Astrocyte (in vitro differentiated cells and primary cell): ENCODE measurements around the gene MYO5B. TPM values are rescaled to one million over a fixed set of nuclear protein-coding genes. Genes with fewer than 3 reads are reported as not detected.

Source experiments
- DNase-seq: peaks from one replicate; pipeline ENCODE4 v3.0.0-alpha.2; 2010; ENCODE audit warnings: low read depth
- FAIRE-seq: peaks from 2 replicates; lab custom pipeline; 2011; peaks lifted over from hg19 to GRCh38; lab: Jason Lieb, UNC
- H2AFZ ChIP-seq: 2 replicates; pipeline ENCODE4 v1.6.0; 2012; ENCODE audit warnings: low read depth, low read length, inconsistent platforms
- H3K27ac ChIP-seq: 2 replicates; pipeline ENCODE4 v1.5.1; 2011; ENCODE audit warnings: low read depth, low read length, inconsistent platforms
- H3K27me3 ChIP-seq: 2 replicates; pipeline ENCODE4 v1.6.0; 2011; ENCODE audit warnings: low read length, inconsistent platforms; ENCODE audit not compliant: insufficient read depth
- H3K36me3 ChIP-seq: 2 replicates; pipeline ENCODE4 v1.5.1; 2011; ENCODE audit warnings: low read length, inconsistent platforms; ENCODE audit not compliant: insufficient read depth
- H3K4me1 ChIP-seq: 2 replicates; pipeline ENCODE4 v1.5.1; 2011; ENCODE audit warnings: low read length, inconsistent platforms; ENCODE audit not compliant: insufficient read depth
- H3K4me2 ChIP-seq: 2 replicates; pipeline ENCODE4 v1.6.0; 2012; ENCODE audit warnings: low read length, inconsistent platforms
- H3K4me3 ChIP-seq: 2 replicates; pipeline ENCODE4 v1.5.1; 2011; ENCODE audit warnings: low read depth, mild to moderate bottlenecking, low read length, inconsistent platforms; ENCODE audit not compliant: insufficient read depth
- H3K79me2 ChIP-seq: 2 replicates; pipeline ENCODE4 v1.6.0; 2012; ENCODE audit warnings: mild to moderate bottlenecking, low read length, inconsistent platforms; ENCODE audit not compliant: insufficient read depth
- H3K9ac ChIP-seq: 2 replicates; pipeline ENCODE4 v1.6.0; 2012; ENCODE audit warnings: mild to moderate bottlenecking, low read length, inconsistent platforms
- H3K9me3 ChIP-seq: 2 replicates; pipeline ENCODE4 v1.5.1; 2012; ENCODE audit warnings: low read depth, mild to moderate bottlenecking, low read length, inconsistent platforms; ENCODE audit not compliant: insufficient read depth
- H4K20me1 ChIP-seq: 2 replicates; pipeline ENCODE4 v1.6.0; 2012; ENCODE audit warnings: low read length, inconsistent platforms; ENCODE audit not compliant: insufficient read depth
- H3K27ac Mint-ChIP-seq: one replicate; pipeline ENCODE4 v1.8.0; 2021; ENCODE audit warnings: mild to moderate bottlenecking, mixed read lengths; ENCODE audit not compliant: unreplicated experiment
- H3K27me3 Mint-ChIP-seq: one replicate; pipeline ENCODE4 v1.8.0; 2021; ENCODE audit warnings: low read depth, mixed read lengths; ENCODE audit not compliant: unreplicated experiment
- H3K36me3 Mint-ChIP-seq: one replicate; pipeline ENCODE4 v1.8.0; 2021; ENCODE audit warnings: low read depth, mixed read lengths; ENCODE audit not compliant: unreplicated experiment
- H3K4me1 Mint-ChIP-seq: one replicate; pipeline ENCODE4 v1.8.0; 2021; ENCODE audit warnings: low read depth, mixed read lengths; ENCODE audit not compliant: unreplicated experiment
- H3K4me3 Mint-ChIP-seq: one replicate; pipeline ENCODE4 v1.8.0; 2021; ENCODE audit warnings: mild to moderate bottlenecking, moderate library complexity, mixed read lengths; ENCODE audit not compliant: unreplicated experiment
- H3K9me3 Mint-ChIP-seq: one replicate; pipeline ENCODE4 v1.8.0; 2021; ENCODE audit warnings: mild to moderate bottlenecking, mixed read lengths; ENCODE audit not compliant: unreplicated experiment
- CTCF ChIP-seq: IDR thresholded peaks from 2 replicates; pipeline ENCODE4 v1.5.1; 2011; ENCODE audit warnings: low read depth, mild to moderate bottlenecking, inconsistent platforms, low read length, moderate library complexity; ENCODE audit not compliant: insufficient read depth
- EZH2 ChIP-seq: IDR thresholded peaks from 2 replicates; pipeline ENCODE4 v1.6.1; 2012; ENCODE audit warnings: mild to moderate bottlenecking, low read length, inconsistent platforms; ENCODE audit not compliant: insufficient read depth
- total RNA-seq: library from RNA; stranded (reverse); gene quantifications from 2 replicates; pipeline ENCODE4 v1.2.1, GENCODE V29; 2021

Gene MYO5B
- total RNA-seq, 1 donor from 2014 or later: 8.3 TPM

GRCh38 chr18:49788327-49788898, 406.5 kb downstream of the MYO5B start:
- TF ChIP-seq EZH2: no peak
- no peak for TF ChIP-seq CTCF
- Histone ChIP-seq H4K20me1 (no peaks in the 10 kb centered on the region), H3K9me3 (no peaks in the 10 kb centered on the region), H3K36me3 (peaks cover 19% of the 10 kb centered on the region), H3K4me3 (peak overlapping the region; percentile 43), H3K4me1 (peaks cover 3% of the 10 kb centered on the region), H2AFZ (peak overlapping the region; percentile 63), H3K9ac (peak overlapping the region; percentile 53), H3K79me2 (no peaks in the 10 kb centered on the region), H3K27me3 (no peaks in the 10 kb centered on the region), H3K27ac (peak overlapping the region; percentile 27), H3K4me2 (peak overlapping the region; percentile 83)
- FAIRE-seq: no peak
- Mint-ChIP-seq H3K4me1 (peaks cover 20% of the 10 kb centered on the region), H3K27me3 (no peaks in the 10 kb centered on the region), H3K4me3 (no peak overlapping the region), H3K27ac (peak overlapping the region; percentile 19), H3K36me3 (peaks cover 9% of the 10 kb centered on the region), H3K9me3 (no peaks in the 10 kb centered on the region)
- peak; percentile 25 for DNase-seq

GRCh38 chr18:49786019-49786720, 408.8 kb downstream of the MYO5B start:
- peaks cover 9% of the 10 kb centered on the region for H3K36me3 Mint-ChIP-seq
- H3K4me1 Mint-ChIP-seq: peaks cover 20% of the 10 kb centered on the region
- no peak for TF ChIP-seq EZH2
- no peak for TF ChIP-seq CTCF
- DNase-seq (no peak), FAIRE-seq (no peak)
- no peaks in the 10 kb centered on the region for H3K27me3 ChIP-seq
- H4K20me1 ChIP-seq: no peaks in the 10 kb centered on the region
- no peak overlapping the region for H3K4me3 ChIP-seq
- H2AFZ ChIP-seq: no peak overlapping the region
- no peaks in the 10 kb centered on the region for H3K9me3 Mint-ChIP-seq
- H3K4me3 Mint-ChIP-seq: no peak overlapping the region
- no peak overlapping the region for H3K27ac ChIP-seq
- H3K27ac Mint-ChIP-seq: no peak overlapping the region
- H3K79me2 ChIP-seq: no peaks in the 10 kb centered on the region
- H3K4me1 ChIP-seq: peaks cover 3% of the 10 kb centered on the region
- no peaks in the 10 kb centered on the region for H3K9me3 ChIP-seq
- no peak overlapping the region for H3K9ac ChIP-seq
- H3K4me2 ChIP-seq: no peak overlapping the region
- H3K27me3 Mint-ChIP-seq: no peaks in the 10 kb centered on the region
- H3K36me3 ChIP-seq: peaks cover 14% of the 10 kb centered on the region
